HEK293 (cell line): ENCODE measurements around the gene CMTM4.

Experiments
- CTCF ChIA-PET: fragments of 350-600 bp; formaldehyde crosslinking; extraction: SDS; loops from one replicate; lab custom pipeline; 2021; ENCODE audit warnings: antibody characterized with exemption; lab: Yijun Ruan, JAX
- POLR2A ChIA-PET: fragments of 300-600 bp; formaldehyde crosslinking; extraction: SDS; loops from one replicate; lab custom pipeline; 2020; ENCODE audit warnings: antibody characterized with exemption, inconsistent platforms; lab: Yijun Ruan, JAX
- H3K27ac ChIP-seq: fragments of 200-500 bp; sonication (Bioruptor generic); 2 replicates; pipeline ENCODE4 v1.5.1; 2014; ENCODE audit warnings: low read depth, low read length, control low read depth, inconsistent platforms; ENCODE audit errors: extremely low read depth
- H3K36me3 ChIP-seq, 2 experiments: fragments of 200-500 bp in 1 of 2; sonication (Bioruptor generic) in 1 of 2; 1 replicate in 1 of 2; 2 replicates in 1 of 2; pipeline ENCODE4 v1.5.1; 2014 to 2017; ENCODE audit warnings: inconsistent platforms in 2 of 2, low read length in 2 of 2; ENCODE audit not compliant: control insufficient read depth in 2 of 2, insufficient read depth in 1 of 2
- H3K4me1 ChIP-seq: fragments of 200-500 bp; sonication (Bioruptor generic); 2 replicates; pipeline ENCODE4 v1.5.1; 2014; ENCODE audit warnings: mild to moderate bottlenecking, low read length, inconsistent platforms; ENCODE audit not compliant: control insufficient read depth, insufficient read depth
- H3K4me3 ChIP-seq: 2 replicates; pipeline ENCODE4 v1.5.1; 2011; ENCODE audit warnings: low read depth, mild to moderate bottlenecking, control low read depth, low read length, moderate library complexity
- H3K9me3 ChIP-seq: fragments of 200-500 bp; sonication (Bioruptor generic); 2 replicates; pipeline ENCODE4 v1.5.1; 2014; ENCODE audit warnings: low read depth, low read length, inconsistent platforms; ENCODE audit not compliant: control insufficient read depth, insufficient read depth
- EGR2 ChIP-seq: fragments of 450-650 bp; formaldehyde crosslinking; IDR thresholded peaks from 2 replicates; pipeline ENCODE4 v1.5.1; 2016; ENCODE audit warnings: low read depth, missing biosample characterization, missing genetic modification characterization
- IKZF3 ChIP-seq: fragments of 450-650 bp; IDR thresholded peaks from 2 replicates; pipeline ENCODE4 v1.5.0; 2018; ENCODE audit warnings: missing biosample characterization, mild to moderate bottlenecking, missing genetic modification characterization, moderate library complexity
- KLF10 ChIP-seq: fragments of 450-650 bp; IDR thresholded peaks from 2 replicates; pipeline ENCODE4 v1.5.1; 2018; ENCODE audit warnings: missing biosample characterization, mild to moderate bottlenecking, missing genetic modification characterization
- PRDM1 ChIP-seq: fragments of 450-650 bp; formaldehyde crosslinking; IDR thresholded peaks from 2 replicates; pipeline ENCODE4; 2016; ENCODE audit warnings: missing biosample characterization, missing genetic modification characterization
- RBAK ChIP-seq: fragments of 450-650 bp; formaldehyde crosslinking; IDR thresholded peaks from 2 replicates; pipeline ENCODE4 v1.5.1; 2016; ENCODE audit warnings: missing biosample characterization, missing genetic modification characterization
- REPIN1 ChIP-seq: fragments of 450-650 bp; formaldehyde crosslinking; IDR thresholded peaks from 2 replicates; pipeline ENCODE4 v1.5.1; 2017; ENCODE audit warnings: missing biosample characterization, missing genetic modification characterization, low read depth
- SETDB1 ChIP-seq: IDR thresholded peaks from one replicate; pipeline ENCODE4 v1.6.1; 2017; ENCODE audit warnings: mild to moderate bottlenecking, low read length, moderate library complexity, mixed read lengths; ENCODE audit not compliant: insufficient read length
- WT1 ChIP-seq: fragments of 450-650 bp; formaldehyde crosslinking; IDR thresholded peaks from 2 replicates; pipeline ENCODE4 v1.5.1; 2016; ENCODE audit warnings: missing biosample characterization, missing genetic modification characterization
- ZBTB20 ChIP-seq: fragments of 450-650 bp; formaldehyde crosslinking; IDR thresholded peaks from 2 replicates; pipeline ENCODE4 v1.5.1; 2016; ENCODE audit warnings: missing biosample characterization, missing genetic modification characterization
- ZBTB48 ChIP-seq: fragments of 450-650 bp; formaldehyde crosslinking; IDR thresholded peaks from 2 replicates; pipeline ENCODE4 v1.5.1; 2016; ENCODE audit warnings: missing biosample characterization, missing genetic modification characterization
- ZIC2 ChIP-seq: fragments of 450-650 bp; formaldehyde crosslinking; IDR thresholded peaks from 2 replicates; pipeline ENCODE4 v1.5.1; 2016; ENCODE audit warnings: missing biosample characterization, missing genetic modification characterization
- ZNF138 ChIP-seq: fragments of 450-650 bp; formaldehyde crosslinking; IDR thresholded peaks from 2 replicates; pipeline ENCODE4 v1.5.1; 2016; ENCODE audit warnings: missing biosample characterization, missing genetic modification characterization, borderline replicate concordance
- ZNF155 ChIP-seq: fragments of 450-650 bp; formaldehyde crosslinking; IDR thresholded peaks from 2 replicates; pipeline ENCODE4 v1.5.1; 2016; ENCODE audit warnings: missing biosample characterization, missing genetic modification characterization
- ZNF184 ChIP-seq: fragments of 450-650 bp; IDR thresholded peaks from 2 replicates; pipeline ENCODE4 v1.5.1; 2018; ENCODE audit warnings: missing biosample characterization, mild to moderate bottlenecking, missing genetic modification characterization
- ZNF350 ChIP-seq: fragments of 450-650 bp; formaldehyde crosslinking; IDR thresholded peaks from 2 replicates; pipeline ENCODE4 v1.5.0; 2017; ENCODE audit warnings: missing biosample characterization, mild to moderate bottlenecking, missing genetic modification characterization
- ZNF544 ChIP-seq: fragments of 450-650 bp; formaldehyde crosslinking; IDR thresholded peaks from 2 replicates; pipeline ENCODE4 v1.5.0; 2017; ENCODE audit warnings: missing biosample characterization, missing genetic modification characterization
- ZNF548 ChIP-seq: fragments of 450-650 bp; formaldehyde crosslinking; IDR thresholded peaks from 2 replicates; pipeline ENCODE4 v1.5.1; 2016; ENCODE audit warnings: missing biosample characterization, missing genetic modification characterization
- ZNF610 ChIP-seq: fragments of 450-650 bp; formaldehyde crosslinking; IDR thresholded peaks from 2 replicates; pipeline ENCODE4 v1.5.1; 2016; ENCODE audit warnings: missing biosample characterization, missing genetic modification characterization, borderline replicate concordance
- ZNF654 ChIP-seq: fragments of 450-650 bp; formaldehyde crosslinking; IDR thresholded peaks from 2 replicates; pipeline ENCODE4 v1.5.1; 2016; ENCODE audit warnings: low read depth, missing biosample characterization, missing genetic modification characterization
- TF ChIP-seq, protein P1 (sequence below): fragments of 450-650 bp; formaldehyde crosslinking; IDR thresholded peaks from 2 replicates; pipeline ENCODE4 v1.5.1; 2017; ENCODE audit warnings: missing biosample characterization, missing genetic modification characterization
- TF ChIP-seq, protein P2 (sequence below): fragments of 450-650 bp; formaldehyde crosslinking; IDR thresholded peaks from 2 replicates; pipeline ENCODE4 v1.5.1; 2016; ENCODE audit warnings: missing biosample characterization, missing genetic modification characterization
- TF ChIP-seq, protein P3 (sequence below): fragments of 450-650 bp; formaldehyde crosslinking; IDR thresholded peaks from 2 replicates; pipeline ENCODE4 v1.5.1; 2016; ENCODE audit warnings: missing biosample characterization, missing genetic modification characterization
- TF ChIP-seq, protein P4 (sequence below): fragments of 450-650 bp; formaldehyde crosslinking; IDR thresholded peaks from 2 replicates; pipeline ENCODE4 v1.5.1; 2017; ENCODE audit warnings: missing biosample characterization, missing genetic modification characterization
- TF ChIP-seq, protein P5 (sequence below): fragments of 450-650 bp; IDR thresholded peaks from 2 replicates; pipeline ENCODE4 v1.5.1; 2018; ENCODE audit warnings: missing biosample characterization, mild to moderate bottlenecking, missing genetic modification characterization

Gene CMTM4

DNA sequence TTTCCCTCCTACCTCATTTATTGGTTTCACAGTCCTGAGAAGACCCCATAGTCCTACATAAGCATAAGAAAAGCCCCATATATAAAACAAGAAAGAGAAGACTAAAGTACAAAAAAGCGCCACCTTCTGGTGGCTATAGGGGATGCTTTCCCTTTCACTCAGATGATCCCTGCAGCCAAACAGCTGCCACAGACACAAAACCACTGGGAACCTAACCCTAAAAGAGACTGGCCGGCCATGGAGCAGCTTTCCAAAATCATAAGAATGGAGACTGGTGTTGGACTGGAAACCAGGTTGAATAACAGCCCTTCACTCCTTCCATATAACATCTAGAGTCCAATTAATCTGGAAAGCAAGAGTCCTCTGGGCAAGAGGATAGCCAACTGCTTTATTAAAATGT, 43.5 kb upstream of the CMTM4 start (continued):
- TF ChIP-seq, protein P1, sequence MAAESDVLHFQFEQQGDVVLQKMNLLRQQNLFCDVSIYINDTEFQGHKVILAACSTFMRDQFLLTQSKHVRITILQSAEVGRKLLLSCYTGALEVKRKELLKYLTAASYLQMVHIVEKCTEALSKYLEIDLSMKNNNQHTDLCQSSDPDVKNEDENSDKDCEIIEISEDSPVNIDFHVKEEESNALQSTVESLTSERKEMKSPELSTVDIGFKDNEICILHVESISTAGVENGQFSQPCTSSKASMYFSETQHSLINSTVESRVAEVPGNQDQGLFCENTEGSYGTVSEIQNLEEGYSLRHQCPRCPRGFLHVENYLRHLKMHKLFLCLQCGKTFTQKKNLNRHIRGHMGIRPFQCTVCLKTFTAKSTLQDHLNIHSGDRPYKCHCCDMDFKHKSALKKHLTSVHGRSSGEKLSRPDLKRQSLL (tag by site-specific recombination), result no peak
- TF ChIP-seq ZNF544 (no peak), ZBTB48 (tag by site-specific recombination) (peak; percentile 48; the same call in 1 of the 2 replicates), PRDM1 (peak; percentile 33; the same call in 1 of the 2 replicates), ZNF184 (tag by site-specific recombination) (no peak), ZIC2 (tag by site-specific recombination) (no peak)
- TF ChIP-seq, protein P2, sequence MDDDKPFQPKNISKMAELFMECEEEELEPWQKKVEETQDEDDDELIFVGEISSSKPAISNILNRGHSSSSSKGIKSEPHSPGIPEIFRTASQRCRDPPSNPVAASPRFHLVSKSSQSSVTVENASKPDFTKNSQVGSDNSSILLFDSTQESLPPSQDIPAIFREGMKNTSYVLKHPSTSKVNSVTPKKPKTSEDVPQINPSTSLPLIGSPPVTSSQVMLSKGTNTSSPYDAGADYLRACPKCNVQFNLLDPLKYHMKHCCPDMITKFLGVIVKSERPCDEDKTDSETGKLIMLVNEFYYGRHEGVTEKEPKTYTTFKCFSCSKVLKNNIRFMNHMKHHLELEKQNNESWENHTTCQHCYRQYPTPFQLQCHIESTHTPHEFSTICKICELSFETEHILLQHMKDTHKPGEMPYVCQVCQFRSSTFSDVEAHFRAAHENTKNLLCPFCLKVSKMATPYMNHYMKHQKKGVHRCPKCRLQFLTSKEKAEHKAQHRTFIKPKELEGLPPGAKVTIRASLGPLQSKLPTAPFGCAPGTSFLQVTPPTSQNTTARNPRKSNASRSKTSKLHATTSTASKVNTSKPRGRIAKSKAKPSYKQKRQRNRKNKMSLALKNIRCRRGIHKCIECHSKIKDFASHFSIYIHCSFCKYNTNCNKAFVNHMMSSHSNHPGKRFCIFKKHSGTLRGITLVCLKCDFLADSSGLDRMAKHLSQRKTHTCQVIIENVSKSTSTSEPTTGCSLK (tag by site-specific recombination), result no peak

DNA sequence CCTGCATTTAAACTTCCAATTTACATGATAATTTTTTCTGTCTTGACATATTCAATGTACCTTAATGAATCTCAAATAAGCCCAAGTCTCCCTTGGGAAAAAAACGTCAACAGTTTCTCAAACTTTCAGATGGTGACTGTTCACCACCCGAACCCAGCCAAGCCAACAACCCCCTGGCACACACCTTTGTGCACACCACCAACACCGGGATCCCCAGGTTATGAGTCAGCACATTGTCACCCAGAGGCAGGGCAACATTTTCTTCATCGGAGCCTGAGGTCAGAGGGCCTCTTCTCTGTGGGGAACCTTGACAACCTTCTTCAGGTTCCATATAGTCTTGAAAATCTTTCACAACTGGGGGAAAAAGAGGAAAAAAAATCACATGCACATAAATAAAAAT, 39.3 kb upstream of the CMTM4 start:
- Histone ChIP-seq H3K9me3 (no peaks in the 10 kb centered on the region), H3K4me3 (no peak overlapping the region), H3K4me1 (no peaks in the 10 kb centered on the region), H3K27ac (no peak overlapping the region), H3K36me3 (peaks cover 68 to 96% of the 10 kb centered on the region in 2 experiments)
- POLR2A ChIA-PET, result no interaction called here
- CTCF ChIA-PET, result interaction anchor here (0.6 to 7.1 kb wide), 6 partner anchors 8 to 138 kb away, joined by 3 to 88 read pairs (median 8); partner anchors contain the start of gene DYNC1LI2
- TF ChIP-seq ZNF155 (tag by site-specific recombination) (no peak), KLF10 (no peak), WT1 (no peak), ZNF548 (no peak), RBAK (tag by site-specific recombination) (no peak), ZBTB20 (tag by site-specific recombination) (no peak), ZNF610 (tag by site-specific recombination) (no peak), IKZF3 (tag by site-specific recombination) (no peak), ZNF654 (tag by site-specific recombination) (no peak), SETDB1 (no peak), ZNF350 (no peak), EGR2 (tag by site-specific recombination) (no peak), REPIN1 (tag by site-specific recombination) (no peak), ZNF138 (tag by site-specific recombination) (no peak)
- TF ChIP-seq, protein P3, sequence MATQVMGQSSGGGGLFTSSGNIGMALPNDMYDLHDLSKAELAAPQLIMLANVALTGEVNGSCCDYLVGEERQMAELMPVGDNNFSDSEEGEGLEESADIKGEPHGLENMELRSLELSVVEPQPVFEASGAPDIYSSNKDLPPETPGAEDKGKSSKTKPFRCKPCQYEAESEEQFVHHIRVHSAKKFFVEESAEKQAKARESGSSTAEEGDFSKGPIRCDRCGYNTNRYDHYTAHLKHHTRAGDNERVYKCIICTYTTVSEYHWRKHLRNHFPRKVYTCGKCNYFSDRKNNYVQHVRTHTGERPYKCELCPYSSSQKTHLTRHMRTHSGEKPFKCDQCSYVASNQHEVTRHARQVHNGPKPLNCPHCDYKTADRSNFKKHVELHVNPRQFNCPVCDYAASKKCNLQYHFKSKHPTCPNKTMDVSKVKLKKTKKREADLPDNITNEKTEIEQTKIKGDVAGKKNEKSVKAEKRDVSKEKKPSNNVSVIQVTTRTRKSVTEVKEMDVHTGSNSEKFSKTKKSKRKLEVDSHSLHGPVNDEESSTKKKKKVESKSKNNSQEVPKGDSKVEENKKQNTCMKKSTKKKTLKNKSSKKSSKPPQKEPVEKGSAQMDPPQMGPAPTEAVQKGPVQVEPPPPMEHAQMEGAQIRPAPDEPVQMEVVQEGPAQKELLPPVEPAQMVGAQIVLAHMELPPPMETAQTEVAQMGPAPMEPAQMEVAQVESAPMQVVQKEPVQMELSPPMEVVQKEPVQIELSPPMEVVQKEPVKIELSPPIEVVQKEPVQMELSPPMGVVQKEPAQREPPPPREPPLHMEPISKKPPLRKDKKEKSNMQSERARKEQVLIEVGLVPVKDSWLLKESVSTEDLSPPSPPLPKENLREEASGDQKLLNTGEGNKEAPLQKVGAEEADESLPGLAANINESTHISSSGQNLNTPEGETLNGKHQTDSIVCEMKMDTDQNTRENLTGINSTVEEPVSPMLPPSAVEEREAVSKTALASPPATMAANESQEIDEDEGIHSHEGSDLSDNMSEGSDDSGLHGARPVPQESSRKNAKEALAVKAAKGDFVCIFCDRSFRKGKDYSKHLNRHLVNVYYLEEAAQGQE (tag by site-specific recombination), result no peak
- TF ChIP-seq, protein P4, sequence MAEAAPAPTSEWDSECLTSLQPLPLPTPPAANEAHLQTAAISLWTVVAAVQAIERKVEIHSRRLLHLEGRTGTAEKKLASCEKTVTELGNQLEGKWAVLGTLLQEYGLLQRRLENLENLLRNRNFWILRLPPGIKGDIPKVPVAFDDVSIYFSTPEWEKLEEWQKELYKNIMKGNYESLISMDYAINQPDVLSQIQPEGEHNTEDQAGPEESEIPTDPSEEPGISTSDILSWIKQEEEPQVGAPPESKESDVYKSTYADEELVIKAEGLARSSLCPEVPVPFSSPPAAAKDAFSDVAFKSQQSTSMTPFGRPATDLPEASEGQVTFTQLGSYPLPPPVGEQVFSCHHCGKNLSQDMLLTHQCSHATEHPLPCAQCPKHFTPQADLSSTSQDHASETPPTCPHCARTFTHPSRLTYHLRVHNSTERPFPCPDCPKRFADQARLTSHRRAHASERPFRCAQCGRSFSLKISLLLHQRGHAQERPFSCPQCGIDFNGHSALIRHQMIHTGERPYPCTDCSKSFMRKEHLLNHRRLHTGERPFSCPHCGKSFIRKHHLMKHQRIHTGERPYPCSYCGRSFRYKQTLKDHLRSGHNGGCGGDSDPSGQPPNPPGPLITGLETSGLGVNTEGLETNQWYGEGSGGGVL (tag by site-specific recombination), result no peak
- TF ChIP-seq, protein P5, sequence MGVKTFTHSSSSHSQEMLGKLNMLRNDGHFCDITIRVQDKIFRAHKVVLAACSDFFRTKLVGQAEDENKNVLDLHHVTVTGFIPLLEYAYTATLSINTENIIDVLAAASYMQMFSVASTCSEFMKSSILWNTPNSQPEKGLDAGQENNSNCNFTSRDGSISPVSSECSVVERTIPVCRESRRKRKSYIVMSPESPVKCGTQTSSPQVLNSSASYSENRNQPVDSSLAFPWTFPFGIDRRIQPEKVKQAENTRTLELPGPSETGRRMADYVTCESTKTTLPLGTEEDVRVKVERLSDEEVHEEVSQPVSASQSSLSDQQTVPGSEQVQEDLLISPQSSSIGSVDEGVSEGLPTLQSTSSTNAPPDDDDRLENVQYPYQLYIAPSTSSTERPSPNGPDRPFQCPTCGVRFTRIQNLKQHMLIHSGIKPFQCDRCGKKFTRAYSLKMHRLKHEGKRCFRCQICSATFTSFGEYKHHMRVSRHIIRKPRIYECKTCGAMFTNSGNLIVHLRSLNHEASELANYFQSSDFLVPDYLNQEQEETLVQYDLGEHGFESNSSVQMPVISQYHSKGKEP (tag by site-specific recombination), result no peak
